GM18520 (cell line): ENCODE measurements around the gene TMEM240.
"Not testable (repeated sequence)": the region's sequence is repeated elsewhere in the genome, so short reads cannot be mapped to it uniquely, and the experiment has no call there.

Source experiments
- ATAC-seq: cut with Tn5 transposase; IDR thresholded peaks from one replicate; pipeline ENCODE4 v1.9.1; 2021; ENCODE audit not compliant: unreplicated experiment

The TMEM240 gene

GRCh38 chr1:1541956-1542765 is 1.7 kb upstream of the TMEM240 start:
- ATAC-seq = no peak

GRCh38 chr1:1540818-1541628 is 599 bp upstream of the TMEM240 start:
- ATAC-seq = no peak

GRCh38 chr1:1539310-1540089 is 924 bp downstream of the TMEM240 start:
- ATAC-seq = no peak

- ATAC-seq = no peak
These were observed 1.5 kb downstream of the TMEM240 start for GRCh38 chr1:1538989-1539309.

GRCh38 chr1:1538334-1538733 is 2.1 kb downstream of the TMEM240 start:
- no peak for ATAC-seq

- no peak for ATAC-seq
These were observed 2.7 kb downstream of the TMEM240 start for GRCh38 chr1:1537626-1538250.

- ATAC-seq = no peak
These were observed 3.4 kb downstream of the TMEM240 start for GRCh38 chr1:1536938-1537546.

GRCh38 chr1:1536019-1536937 is 4.1 kb downstream of the TMEM240 start:
- ATAC-seq = no peak

GRCh38 chr1:1535201-1536018 is 5.0 kb downstream of the TMEM240 start:
- no peak for ATAC-seq

- ATAC-seq = no peak
These were observed 5.8 kb downstream of the TMEM240 start for GRCh38 chr1:1534401-1535154.

- not testable (repeated sequence) for ATAC-seq
These were observed 6.5 kb downstream of the TMEM240 start for GRCh38 chr1:1533894-1534291.

GRCh38 chr1:1533176-1533893 is 7.1 kb downstream of the TMEM240 start:
- not testable (repeated sequence) for ATAC-seq

GRCh38 chr1:1531947-1532346 is 8.5 kb downstream of the TMEM240 start:
- ATAC-seq = no peak

GRCh38 chr1:1529936-1530335 is 10.5 kb downstream of the TMEM240 start:
- ATAC-seq = no peak

- ATAC-seq = no peak
These were observed 11.1 kb downstream of the TMEM240 start for GRCh38 chr1:1529321-1529720.

GRCh38 chr1:1528301-1529267 is 11.8 kb downstream of the TMEM240 start:
- no peak for ATAC-seq
